Activated CD4-positive, alpha-beta T cell treated with anti-CD3 and anti-CD28 coated beads for 36 hours (primary cell): ENCODE data around the gene APOL2. TPM values are rescaled to one million over a fixed set of nuclear protein-coding genes. Genes with fewer than 3 reads are reported as not detected.
"Not testable (repeated sequence)": the region's sequence is repeated elsewhere in the genome, so short reads cannot be mapped to it uniquely, and the experiment has no call there.

Experiments used
- ATAC-seq: fragments of 200-7000 bp; cut with Tn5 transposase; one replicate; pipeline ENCODE4 v1.10.0; 2021; ENCODE audit warnings: mild to moderate bottlenecking, moderate library complexity
- CTCF ChIA-PET: fragments of 350-600 bp; sonication (Branson Sonifier 250); formaldehyde crosslinking; loops from one replicate; lab custom pipeline; 2021; ENCODE audit warnings: antibody characterized with exemption; lab: Charles Lee
- POLR2A ChIA-PET: fragments of 350-600 bp; sonication (Branson Sonifier 250); formaldehyde crosslinking; loops from one replicate; lab custom pipeline; 2021; ENCODE audit warnings: antibody characterized with exemption, inconsistent platforms; lab: Charles Lee
- DNase-seq: peaks from one replicate; pipeline ENCODE4 v3.0.0-alpha.2; 2020
- H3K27ac Mint-ChIP-seq: one replicate; pipeline ENCODE4 v1.8.0; 2021; ENCODE audit warnings: mixed read lengths
- H3K27me3 Mint-ChIP-seq: one replicate; pipeline ENCODE4 v1.8.0; 2021; ENCODE audit warnings: mixed read lengths
- H3K36me3 Mint-ChIP-seq: one replicate; pipeline ENCODE4 v1.8.0; 2021; ENCODE audit warnings: low read depth, mixed read lengths
- H3K4me1 Mint-ChIP-seq: one replicate; pipeline ENCODE4 v1.8.0; 2021; ENCODE audit warnings: mixed read lengths
- H3K4me3 Mint-ChIP-seq: one replicate; pipeline ENCODE4 v1.8.0; 2021; ENCODE audit warnings: mild to moderate bottlenecking, moderate library complexity, mixed read lengths
- H3K9me3 Mint-ChIP-seq: one replicate; pipeline ENCODE4 v1.8.0; 2021; ENCODE audit warnings: low read depth, mixed read lengths
- intact Hi-C, 2 experiments: fragments of 100-400 bp; cut with DNase I in 1 of 2; cut with micrococcal nuclease in 1 of 2; formaldehyde crosslinking; loops; one replicate each; pipeline versions ENCODE4 v1.14.2 to v1.15.1; 2022 to 2024; cut with DNase I, micrococcal nuclease
- total RNA-seq, 2 experiments: library from RNA; stranded (reverse); gene quantifications; one replicate each; pipeline ENCODE4 v1.2.3, GENCODE V29; 2021

Gene APOL2
- total RNA-seq, 2 experiments from 2014 or later, result 64.5 TPM

GRCh38 chr22:36252754-36253522 lies 13.6 kb upstream of the APOL2 start, which contains the start of gene APOL1:
Gene APOL1 (plus strand): TSS chr22:36253133. CDS start chr22:36254956, 1,823 bp downstream.
- intact Hi-C loops, result loop anchor here (1.0 kb wide), 1 partner anchor 14 kb away; the partner anchor contains the start of gene APOL2 (in 2 of the 2)
- H3K4me1 Mint-ChIP-seq, result peaks cover 56% of the 10 kb centered on the region

DNA sequence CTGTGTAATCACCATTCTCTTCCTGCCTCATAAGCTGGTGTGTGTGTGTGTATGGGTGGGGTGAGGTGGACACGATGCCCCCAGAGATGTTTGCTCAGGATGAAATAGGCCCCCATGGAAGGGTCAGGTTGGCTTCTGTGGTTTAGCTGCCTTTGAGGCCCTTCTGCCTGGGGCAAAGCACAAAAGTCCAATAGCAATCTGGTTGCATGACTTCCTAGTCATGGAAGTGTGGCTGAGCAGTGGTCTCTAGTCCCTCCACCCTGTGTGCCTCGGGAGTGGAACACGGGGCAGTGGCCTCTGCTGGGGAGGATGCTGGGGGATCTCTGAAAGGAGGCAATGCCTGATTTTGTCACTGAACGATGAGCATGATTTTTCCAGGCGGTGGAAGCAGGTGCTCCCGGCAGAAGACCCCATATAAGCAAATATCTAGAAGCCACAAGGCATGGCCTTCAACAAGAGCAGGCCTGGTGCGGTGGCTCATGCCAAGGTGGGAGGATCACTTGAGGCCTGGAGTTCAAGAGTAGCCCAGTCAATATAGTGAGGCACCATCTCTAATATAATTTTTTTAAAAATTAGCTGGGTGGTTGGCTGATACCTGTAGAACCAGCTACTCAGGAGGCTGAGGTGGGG lies 12.8 kb upstream of the APOL2 start:
- Mint-ChIP-seq H3K36me3 (peaks cover 17% of the 10 kb centered on the region), H3K4me1 (peaks cover 52% of the 10 kb centered on the region), H3K27ac (peak overlapping the region; percentile 91)
- H3K27me3 Mint-ChIP-seq, ATAC-seq, H3K9me3 Mint-ChIP-seq, DNase-seq, H3K4me3 Mint-ChIP-seq, intact Hi-C loops: not testable (repeated sequence)
- ChIA-PET CTCF (interaction anchor here (0.5 to 6.4 kb wide), 3 partner anchors 8 to 24 kb away, joined by 3 to 46 read pairs (median 4); partner anchors contain the start of gene APOL2), POLR2A (interaction anchor here (1.4 to 1.8 kb wide), 2 partner anchors 12 to 14 kb away, joined by 6 read pairs; partner anchors contain the start of gene APOL2)

More at GRCh38 chr22:36252754-36253522, 13.6 kb upstream of the APOL2 start, which contains the start of gene APOL1:
- ChIA-PET POLR2A (interaction anchor here (1.4 to 1.8 kb wide), 2 partner anchors 13 to 15 kb away, joined by 6 read pairs; partner anchors contain the start of gene APOL2), CTCF (interaction anchor here (0.5 to 6.4 kb wide), 12 partner anchors 9 to 268 kb away, joined by 3 to 46 read pairs (median 4); partner anchors contain the start of gene APOL2)
- Mint-ChIP-seq H3K27ac (peak within 1 kb of the TSS; percentile 91), H3K9me3 (peaks cover 7% of the 10 kb centered on the region), H3K27me3 (no peaks in the 10 kb centered on the region), H3K36me3 (peaks cover 22% of the 10 kb centered on the region), H3K4me3 (peak within 1 kb of the TSS; percentile 92)
- DNase-seq (peak; percentile 71), ATAC-seq (peak; percentile 87)

DNA sequence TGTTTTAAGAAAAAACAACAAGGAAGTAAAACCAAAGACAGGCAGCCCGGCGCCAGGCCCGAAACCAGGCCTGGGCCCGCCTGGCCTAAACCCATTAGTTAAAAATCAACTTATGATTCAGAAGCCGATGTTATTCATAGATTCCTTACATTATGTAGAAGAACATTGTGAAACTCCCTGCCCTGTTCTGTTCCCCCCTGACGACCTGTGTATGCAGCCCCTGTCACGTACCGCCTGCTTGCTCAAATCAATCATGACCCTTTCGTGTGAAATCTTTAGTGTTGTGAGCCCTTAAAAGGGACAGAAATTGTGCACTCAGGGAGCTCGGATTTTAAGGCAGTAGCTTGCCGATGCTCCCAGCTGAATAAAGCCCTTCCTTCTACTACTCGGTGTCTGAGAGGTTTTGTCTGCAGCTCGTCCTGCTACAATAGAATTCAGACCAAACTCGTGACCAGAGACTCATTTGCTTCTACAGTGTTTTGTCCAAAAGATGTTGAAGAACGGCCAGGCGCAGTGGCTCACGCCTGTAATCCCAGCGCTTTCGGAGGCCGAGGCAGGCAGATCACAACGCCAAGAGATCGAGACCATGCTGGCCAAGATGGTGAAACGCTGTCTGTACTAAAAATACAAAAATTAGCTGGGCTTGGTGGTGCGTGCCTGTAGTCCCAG lies 11.1 kb upstream of the APOL2 start:
- intact Hi-C loops, DNase-seq, H3K4me3 Mint-ChIP-seq, H3K27me3 Mint-ChIP-seq, H3K9me3 Mint-ChIP-seq, ATAC-seq: not testable (repeated sequence)
- POLR2A ChIA-PET, result interaction anchor here (1.2 kb wide), 1 partner anchor 25 kb away, joined by 6 read pairs; no protein-coding TSS in a partner anchor
- H3K36me3 Mint-ChIP-seq, result peaks cover 14% of the 10 kb centered on the region
- CTCF ChIA-PET, result interaction anchor here (0.6 to 6.4 kb wide), 3 partner anchors 11 to 907 kb away, joined by 3 to 46 read pairs (median 3); partner anchors contain the start of gene APOL2
- peak overlapping the region; percentile 3 for H3K27ac Mint-ChIP-seq
- H3K4me1 Mint-ChIP-seq, result peaks cover 38% of the 10 kb centered on the region

DNA sequence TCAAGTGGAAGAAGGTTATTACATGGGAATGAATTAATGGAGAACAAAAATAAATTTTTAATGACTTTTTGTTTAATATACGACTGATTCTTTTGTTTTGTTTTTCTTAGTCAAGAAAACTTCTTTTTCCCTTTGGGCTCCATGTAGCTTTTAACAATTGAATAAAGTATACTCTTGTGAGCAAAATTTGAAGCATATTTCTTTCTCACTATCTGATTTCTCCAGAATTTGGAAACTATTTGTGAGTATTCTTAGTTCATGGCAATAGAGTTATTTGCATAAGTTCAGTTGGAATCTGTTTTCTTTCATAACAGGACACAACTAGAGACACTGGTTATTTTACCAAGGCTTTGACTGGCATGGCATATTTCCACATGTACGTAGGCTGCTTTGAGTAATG lies 9.8 kb upstream of the APOL2 start:
- Mint-ChIP-seq H3K9me3 (peaks cover 7% of the 10 kb centered on the region), H3K27ac (no peak overlapping the region), H3K36me3 (peaks cover 13% of the 10 kb centered on the region), H3K4me3 (no peak overlapping the region), H3K27me3 (no peaks in the 10 kb centered on the region), H3K4me1 (peaks cover 26% of the 10 kb centered on the region)
- DNase-seq (no peak), ATAC-seq (no peak)
- intact Hi-C loops, result no loop called here
- ChIA-PET CTCF (interaction anchor here (0.6 to 6.4 kb wide), 2 partner anchors 10 to 13 kb away, joined by 3 to 46 read pairs; partner anchors contain the start of gene APOL2), POLR2A (no interaction called here)

DNA sequence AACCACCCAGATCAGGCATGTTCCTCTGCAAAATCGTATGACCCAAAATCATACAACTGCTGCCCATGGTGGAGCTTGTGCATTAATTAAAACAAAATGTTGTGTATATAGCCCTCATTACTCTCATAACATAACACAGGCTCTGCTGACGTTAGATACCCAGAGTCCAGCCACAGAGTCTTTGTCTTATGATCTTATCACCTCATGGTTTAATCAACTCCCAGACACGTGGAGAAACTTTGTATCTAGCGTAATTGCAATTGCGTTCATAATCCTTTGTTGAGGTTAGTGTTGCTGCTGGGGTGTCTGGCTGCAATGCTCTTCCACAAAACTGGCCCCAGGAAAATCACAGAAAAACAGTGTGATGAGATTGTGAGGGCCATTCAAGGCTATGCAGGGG lies 8.6 kb upstream of the APOL2 start:
- Mint-ChIP-seq H3K4me1 (peaks cover 15% of the 10 kb centered on the region), H3K4me3 (no peak overlapping the region), H3K27me3 (no peaks in the 10 kb centered on the region), H3K36me3 (peaks cover 2% of the 10 kb centered on the region), H3K9me3 (peaks cover 7% of the 10 kb centered on the region), H3K27ac (no peak overlapping the region)
- DNase-seq (no peak), ATAC-seq (no peak)
- intact Hi-C loops, result no loop called here
- CTCF ChIA-PET, result interaction anchor here (6.4 kb wide), 1 partner anchor 9 kb away, joined by 46 read pairs; the partner anchor contains the start of gene APOL2
- POLR2A ChIA-PET, result no interaction called here

- intact Hi-C loops, result no loop called here
- Mint-ChIP-seq H3K27ac (no peak overlapping the region), H3K27me3 (no peaks in the 10 kb centered on the region), H3K9me3 (peaks cover 7% of the 10 kb centered on the region), H3K4me3 (no peak overlapping the region), H3K36me3 (peaks cover 2% of the 10 kb centered on the region), H3K4me1 (peaks cover 5% of the 10 kb centered on the region)
- ChIA-PET POLR2A (no interaction called here), CTCF (no interaction called here)
- no peak for ATAC-seq
- DNase-seq, result no peak
These were observed 7.4 kb upstream of the APOL2 start for GRCh38 chr22:36246718-36247117.

DNA sequence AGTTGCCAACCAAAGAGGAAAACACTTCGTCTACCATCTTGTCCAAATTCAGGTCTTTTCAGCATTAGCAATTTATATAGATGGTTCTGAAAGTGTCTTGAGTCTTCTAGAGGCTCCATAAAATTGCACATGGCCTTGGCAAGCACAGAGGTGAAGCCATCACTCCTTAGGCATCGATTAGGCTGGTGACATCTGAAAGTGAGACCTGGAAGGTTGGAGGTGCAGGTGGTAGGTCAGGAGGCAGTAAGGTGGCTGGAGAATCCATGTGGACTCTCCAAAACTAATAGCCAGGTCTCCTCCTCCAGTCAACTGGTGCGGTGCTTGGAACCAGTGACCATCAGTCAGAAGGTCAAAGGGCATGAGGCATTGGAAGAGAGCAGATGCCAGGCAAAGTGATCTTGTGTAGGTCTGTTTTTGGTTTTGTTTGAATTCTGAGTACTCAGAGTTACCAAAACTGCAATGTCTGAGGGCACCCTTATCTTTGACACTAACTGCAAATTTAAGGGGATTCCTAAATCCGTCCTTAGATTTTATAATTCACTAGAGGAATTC lies 6.6 kb upstream of the APOL2 start:
- CTCF ChIA-PET, result no interaction called here
- no peak overlapping the region for H3K4me3 Mint-ChIP-seq

GRCh38 chr22:36244522-36245391 lies 5.4 kb upstream of the APOL2 start:
- ChIA-PET CTCF (interaction anchor here (0.6 to 1.6 kb wide), 5 partner anchors 8 to 996 kb away, joined by 3 to 4 read pairs (median 4); partner anchors contain the start of gene APOL1), POLR2A (interaction anchor here (1.2 kb wide), 1 partner anchor 222 kb away, joined by 3 read pairs; no protein-coding TSS in a partner anchor)
- Mint-ChIP-seq H3K27ac (no peak overlapping the region), H3K9me3 (peaks cover 7% of the 10 kb centered on the region), H3K4me1 (peaks cover 3% of the 10 kb centered on the region), H3K36me3 (peaks cover 2% of the 10 kb centered on the region), H3K4me3 (no peak overlapping the region), H3K27me3 (no peaks in the 10 kb centered on the region)
- no peak for DNase-seq
- ATAC-seq, result no peak
- intact Hi-C loops, result no loop called here

More for the DNA sequence above, 6.6 kb upstream of the APOL2 start:
- no peaks in the 10 kb centered on the region for H3K27me3 Mint-ChIP-seq
- no peak for DNase-seq
- peaks cover 2% of the 10 kb centered on the region for H3K36me3 Mint-ChIP-seq
- POLR2A ChIA-PET, result no interaction called here
- peaks cover 7% of the 10 kb centered on the region for H3K9me3 Mint-ChIP-seq
- intact Hi-C loops, result no loop called here
- H3K4me1 Mint-ChIP-seq, result no peaks in the 10 kb centered on the region
- no peak for ATAC-seq
- H3K27ac Mint-ChIP-seq, result no peak overlapping the region

DNA sequence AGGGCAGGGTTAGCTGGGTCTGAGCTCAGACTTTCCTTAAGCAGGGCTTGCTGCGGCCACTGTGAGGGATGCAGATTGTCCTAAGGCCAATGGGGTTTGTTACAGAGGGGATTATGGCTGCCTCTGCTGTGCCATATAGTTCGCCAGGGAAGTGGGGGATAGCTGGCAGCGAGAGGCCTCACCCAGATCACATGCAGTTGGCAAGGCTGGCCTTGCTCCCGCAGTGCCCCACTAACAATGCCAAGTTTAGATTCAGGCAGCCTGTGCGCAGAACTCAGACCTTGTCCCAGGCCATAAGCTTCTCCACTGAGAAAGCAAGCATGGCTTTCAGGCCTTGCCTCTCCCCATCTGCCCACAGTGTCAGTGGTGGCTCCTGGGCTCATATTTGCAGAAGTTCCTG lies 4.7 kb upstream of the APOL2 start:
- Mint-ChIP-seq H3K4me1 (peaks cover 6% of the 10 kb centered on the region), H3K27ac (no peak overlapping the region), H3K36me3 (peaks cover 7% of the 10 kb centered on the region), H3K4me3 (no peak overlapping the region), H3K27me3 (no peaks in the 10 kb centered on the region), H3K9me3 (peaks cover 5% of the 10 kb centered on the region)
- CTCF ChIA-PET, result interaction anchor here (0.6 to 1.6 kb wide), 9 partner anchors 9 to 997 kb away, joined by 3 to 4 read pairs (median 3); partner anchors contain the start of gene APOL1
- intact Hi-C loops, result no loop called here
- POLR2A ChIA-PET, result interaction anchor here (0.6 to 1.2 kb wide), 2 partner anchors 22 to 222 kb away, joined by 3 to 6 read pairs; no protein-coding TSS in a partner anchor
- no peak for DNase-seq
- no peak for ATAC-seq

- no peak for ATAC-seq
- peak overlapping the region; percentile 99 for H3K27ac Mint-ChIP-seq
- H3K27me3 Mint-ChIP-seq, result no peaks in the 10 kb centered on the region
- intact Hi-C loops, result loop anchor here (1.0 to 5.0 kb wide), 6 partner anchors 14 to 290 kb away; partner anchors contain the start of genes APOL1 (in 2 of the 2) and EIF3D (in 1 of the 2)
- H3K4me1 Mint-ChIP-seq, result peaks cover 47% of the 10 kb centered on the region
- H3K4me3 Mint-ChIP-seq, result peak overlapping the region; percentile 98
- peak; percentile 32 for DNase-seq
- H3K36me3 Mint-ChIP-seq, result peaks cover 45% of the 10 kb centered on the region
- ChIA-PET POLR2A (interaction anchor here (0.6 to 1.7 kb wide), 6 partner anchors 12 to 591 kb away, joined by 3 to 6 read pairs (median 4); partner anchors contain the start of gene APOL1), CTCF (interaction anchor here (0.6 to 4.4 kb wide), 26 partner anchors 12 to 293 kb away, joined by 3 to 46 read pairs (median 4); partner anchors contain the start of genes APOL1, APOL3 and FOXRED2)
- H3K9me3 Mint-ChIP-seq, result no peaks in the 10 kb centered on the region
These were observed 252 bp downstream of the APOL2 start for GRCh38 chr22:36239150-36239400.
